Neutrophil (primary cell): ENCODE results near the gene PKDREJ.

Experiments used
- H3K27ac ChIP-seq: fragments of 200-600 bp; sonication (generic); 2 replicates; pipeline ENCODE4 v1.5.1; 2016; ENCODE audit warnings: mild to moderate bottlenecking, moderate library complexity
- H3K27me3 ChIP-seq: fragments of 200-600 bp; sonication (generic); 2 replicates; pipeline ENCODE4 v1.6.0; 2016; ENCODE audit warnings: mild to moderate bottlenecking
- H3K36me3 ChIP-seq: fragments of 200-600 bp; sonication (generic); 2 replicates; pipeline ENCODE4 v1.5.1; 2017
- H3K4me1 ChIP-seq, 2 experiments: fragments of 200-600 bp in 1 of 2; sonication (generic) in 1 of 2; 1 replicate in 1 of 2; 2 replicates in 1 of 2; pipeline versions ENCODE4 v1.5.1 to v1.6.1; 2013 to 2016; ENCODE audit warnings: low read depth in 1 of 2, low read length in 1 of 2, mild to moderate bottlenecking in 1 of 2, moderate library complexity in 1 of 2; ENCODE audit not compliant: control insufficient read depth in 1 of 2, insufficient read depth in 1 of 2
- H3K4me3 ChIP-seq, 2 experiments: fragments of 200-600 bp in 1 of 2; sonication (generic) in 1 of 2; 1 replicate in 1 of 2; 2 replicates in 1 of 2; pipeline ENCODE4 v1.5.1; 2013 to 2016; ENCODE audit warnings: low read depth in 1 of 2, low read length in 1 of 2, mild to moderate bottlenecking in 1 of 2, moderate library complexity in 1 of 2
- H3K9me3 ChIP-seq: fragments of 200-600 bp; sonication (generic); 2 replicates; pipeline ENCODE4 v1.5.1; 2016
- CTCF ChIP-seq: fragments of 200-600 bp; sonication (generic); IDR thresholded peaks from 2 replicates; pipeline ENCODE4 v1.5.1; 2016; ENCODE audit warnings: antibody characterized with exemption

The PKDREJ gene

DNA sequence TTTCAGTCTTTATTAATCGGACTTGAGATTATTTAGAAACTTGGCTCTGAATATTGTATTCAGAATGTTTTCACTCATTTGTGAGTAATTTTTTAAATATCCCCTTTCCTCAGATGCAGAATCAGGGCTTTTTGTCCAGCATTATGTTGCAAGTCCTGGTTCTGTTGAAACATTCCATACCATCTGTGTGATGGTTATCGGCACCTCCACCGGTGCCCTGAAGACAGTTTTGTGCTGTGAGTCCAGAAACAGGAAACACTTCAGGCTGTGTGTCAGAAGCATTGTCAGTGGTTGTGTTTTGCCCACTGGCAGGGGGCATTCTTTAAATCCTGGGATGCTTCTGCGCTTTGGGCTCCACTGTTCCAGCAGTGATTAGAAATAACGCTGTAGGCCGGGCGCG is 33.4 kb downstream of the PKDREJ start:
- TF ChIP-seq CTCF = no peak
- H3K27me3 ChIP-seq = no peaks in the 10 kb centered on the region
- no peaks in the 10 kb centered on the region for H3K9me3 ChIP-seq
- H3K36me3 ChIP-seq = no peaks in the 10 kb centered on the region
- H3K4me3 ChIP-seq = no peak overlapping the region
- H3K27ac ChIP-seq = no peak overlapping the region
- no peaks in the 10 kb centered on the region for H3K4me1 ChIP-seq

- H3K4me1 ChIP-seq = no peaks in the 10 kb centered on the region
- TF ChIP-seq CTCF = no peak
- H3K27me3 ChIP-seq = no peaks in the 10 kb centered on the region
- no peak overlapping the region for H3K27ac ChIP-seq
- peaks cover 2% of the 10 kb centered on the region for H3K36me3 ChIP-seq
- H3K4me3 ChIP-seq = no peak overlapping the region
- no peaks in the 10 kb centered on the region for H3K9me3 ChIP-seq
Measured at GRCh38 chr22:46226577-46226976, 36.6 kb downstream of the PKDREJ start.

- H3K4me3 ChIP-seq = no peak overlapping the region
- no peak overlapping the region for H3K27ac ChIP-seq
- H3K9me3 ChIP-seq = no peaks in the 10 kb centered on the region
- no peak for TF ChIP-seq CTCF
- H3K36me3 ChIP-seq = peaks cover 11% of the 10 kb centered on the region
- no peaks in the 10 kb centered on the region for H3K27me3 ChIP-seq
- H3K4me1 ChIP-seq = no peaks in the 10 kb centered on the region
Measured at GRCh38 chr22:46225631-46226030, 37.5 kb downstream of the PKDREJ start.

GRCh38 chr22:46224898-46225290 is 38.2 kb downstream of the PKDREJ start:
- H3K27me3 ChIP-seq = no peaks in the 10 kb centered on the region
- no peak overlapping the region for H3K4me3 ChIP-seq
- no peak overlapping the region for H3K27ac ChIP-seq
- TF ChIP-seq CTCF = no peak
- H3K9me3 ChIP-seq = no peaks in the 10 kb centered on the region
- H3K4me1 ChIP-seq = no peaks in the 10 kb centered on the region
- peaks cover 12% of the 10 kb centered on the region for H3K36me3 ChIP-seq

GRCh38 chr22:46224044-46224897 is 38.9 kb downstream of the PKDREJ start:
- Histone ChIP-seq H3K27me3 (no peaks in the 10 kb centered on the region), H3K4me1 (no peaks in the 10 kb centered on the region), H3K36me3 (peaks cover 18% of the 10 kb centered on the region), H3K27ac (no peak overlapping the region), H3K4me3 (no peak overlapping the region), H3K9me3 (no peaks in the 10 kb centered on the region)
- no peak for TF ChIP-seq CTCF
